Measurements from ENCODE around the gene GLP2R. TPM values are rescaled to one million over a fixed set of nuclear protein-coding genes. Genes with fewer than 3 reads are reported as not detected.
"Not testable (repeated sequence)": the region's sequence is repeated elsewhere in the genome, so short reads cannot be mapped to it uniquely, and the experiment has no call there.

Gene GLP2R, protein sequence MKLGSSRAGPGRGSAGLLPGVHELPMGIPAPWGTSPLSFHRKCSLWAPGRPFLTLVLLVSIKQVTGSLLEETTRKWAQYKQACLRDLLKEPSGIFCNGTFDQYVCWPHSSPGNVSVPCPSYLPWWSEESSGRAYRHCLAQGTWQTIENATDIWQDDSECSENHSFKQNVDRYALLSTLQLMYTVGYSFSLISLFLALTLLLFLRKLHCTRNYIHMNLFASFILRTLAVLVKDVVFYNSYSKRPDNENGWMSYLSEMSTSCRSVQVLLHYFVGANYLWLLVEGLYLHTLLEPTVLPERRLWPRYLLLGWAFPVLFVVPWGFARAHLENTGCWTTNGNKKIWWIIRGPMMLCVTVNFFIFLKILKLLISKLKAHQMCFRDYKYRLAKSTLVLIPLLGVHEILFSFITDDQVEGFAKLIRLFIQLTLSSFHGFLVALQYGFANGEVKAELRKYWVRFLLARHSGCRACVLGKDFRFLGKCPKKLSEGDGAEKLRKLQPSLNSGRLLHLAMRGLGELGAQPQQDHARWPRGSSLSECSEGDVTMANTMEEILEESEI
- total RNA-seq, result not detected in 2 replicates

DNA sequence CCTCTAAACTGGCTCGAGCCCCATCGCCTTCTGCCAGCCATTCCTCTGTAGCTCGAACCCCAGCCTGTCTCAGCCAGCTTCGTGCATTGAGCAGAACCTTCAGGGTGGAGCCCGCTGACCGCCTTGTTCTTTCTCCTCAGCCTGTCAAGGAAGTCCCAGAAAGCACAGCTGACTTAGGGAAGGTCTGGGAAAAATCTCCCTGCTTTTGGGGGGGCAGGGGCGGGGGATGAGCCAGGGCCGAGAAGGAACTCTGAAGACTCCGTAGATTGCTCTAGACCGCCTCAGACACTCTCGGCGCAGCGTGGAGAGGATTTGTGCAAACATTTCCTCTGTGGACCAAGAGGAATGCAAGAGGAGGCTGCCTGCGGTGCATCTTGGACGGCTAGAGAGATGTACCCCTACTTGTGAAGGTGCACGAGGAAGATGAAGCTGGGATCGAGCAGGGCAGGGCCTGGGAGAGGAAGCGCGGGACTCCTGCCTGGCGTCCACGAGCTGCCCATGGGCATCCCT lies at the start of gene GLP2R:
Gene GLP2R (plus strand): TSS at position 284 of the 510 bp plus-strand sequence. CDS start 140 bp downstream, at position 424.
- Mint-ChIP-seq H3K9me3 (peaks cover 3% of the 10 kb centered on the region), H3K36me3 (ENCODE audit: low read depth) (no peaks in the 10 kb centered on the region), H3K27ac (no peak within 1 kb of the TSS), H3K27me3 (peaks cover 5% of the 10 kb centered on the region), H3K4me3 (no peak within 1 kb of the TSS), H3K4me1 (no peaks in the 10 kb centered on the region)
- DNase-seq (no peak), ATAC-seq (ENCODE audit: low read depth) (no peak)
- intact Hi-C loops (cut with micrococcal nuclease), result no loop called here
- ChIA-PET POLR2A (no interaction called here), CTCF (no interaction called here)
- TF ChIP-seq, protein P1, sequence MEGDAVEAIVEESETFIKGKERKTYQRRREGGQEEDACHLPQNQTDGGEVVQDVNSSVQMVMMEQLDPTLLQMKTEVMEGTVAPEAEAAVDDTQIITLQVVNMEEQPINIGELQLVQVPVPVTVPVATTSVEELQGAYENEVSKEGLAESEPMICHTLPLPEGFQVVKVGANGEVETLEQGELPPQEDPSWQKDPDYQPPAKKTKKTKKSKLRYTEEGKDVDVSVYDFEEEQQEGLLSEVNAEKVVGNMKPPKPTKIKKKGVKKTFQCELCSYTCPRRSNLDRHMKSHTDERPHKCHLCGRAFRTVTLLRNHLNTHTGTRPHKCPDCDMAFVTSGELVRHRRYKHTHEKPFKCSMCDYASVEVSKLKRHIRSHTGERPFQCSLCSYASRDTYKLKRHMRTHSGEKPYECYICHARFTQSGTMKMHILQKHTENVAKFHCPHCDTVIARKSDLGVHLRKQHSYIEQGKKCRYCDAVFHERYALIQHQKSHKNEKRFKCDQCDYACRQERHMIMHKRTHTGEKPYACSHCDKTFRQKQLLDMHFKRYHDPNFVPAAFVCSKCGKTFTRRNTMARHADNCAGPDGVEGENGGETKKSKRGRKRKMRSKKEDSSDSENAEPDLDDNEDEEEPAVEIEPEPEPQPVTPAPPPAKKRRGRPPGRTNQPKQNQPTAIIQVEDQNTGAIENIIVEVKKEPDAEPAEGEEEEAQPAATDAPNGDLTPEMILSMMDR (IDR thresholded peaks at IDR 0.05), result no peak

DNA sequence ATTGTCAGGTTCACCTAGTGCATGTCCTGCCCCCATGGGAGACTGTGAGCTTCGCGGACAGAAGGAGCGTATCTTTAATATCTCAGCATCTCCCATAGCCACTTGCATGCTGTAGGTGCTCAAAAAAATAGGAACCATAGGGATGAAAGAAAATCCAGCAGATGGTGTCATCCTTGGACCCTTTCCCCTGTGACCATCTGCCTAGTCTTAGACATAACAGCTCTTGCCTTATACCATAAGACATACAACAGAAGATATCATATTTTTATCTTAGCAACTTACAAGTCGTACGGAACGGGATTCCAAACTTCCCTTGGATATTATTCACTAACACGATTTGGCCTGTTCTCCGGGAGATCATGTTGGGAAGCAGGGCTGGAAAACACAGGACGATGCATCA lies 48.8 kb upstream of the GLP2R start:
- no peak overlapping the region for H3K4me3 Mint-ChIP-seq
- no peak for DNase-seq
- ChIA-PET CTCF (no interaction called here), POLR2A (no interaction called here)
- H3K9me3 Mint-ChIP-seq, result no peaks in the 10 kb centered on the region
- TF ChIP-seq, protein P1 (IDR thresholded peaks at IDR 0.05), result no peak
- no peak for ATAC-seq (ENCODE audit: low read depth)
- peaks cover 4% of the 10 kb centered on the region for H3K27me3 Mint-ChIP-seq
- H3K36me3 Mint-ChIP-seq (ENCODE audit: low read depth), result no peaks in the 10 kb centered on the region
- intact Hi-C loops (cut with micrococcal nuclease), result no loop called here
- no peaks in the 10 kb centered on the region for H3K4me1 Mint-ChIP-seq
- no peak overlapping the region for H3K27ac Mint-ChIP-seq

DNA sequence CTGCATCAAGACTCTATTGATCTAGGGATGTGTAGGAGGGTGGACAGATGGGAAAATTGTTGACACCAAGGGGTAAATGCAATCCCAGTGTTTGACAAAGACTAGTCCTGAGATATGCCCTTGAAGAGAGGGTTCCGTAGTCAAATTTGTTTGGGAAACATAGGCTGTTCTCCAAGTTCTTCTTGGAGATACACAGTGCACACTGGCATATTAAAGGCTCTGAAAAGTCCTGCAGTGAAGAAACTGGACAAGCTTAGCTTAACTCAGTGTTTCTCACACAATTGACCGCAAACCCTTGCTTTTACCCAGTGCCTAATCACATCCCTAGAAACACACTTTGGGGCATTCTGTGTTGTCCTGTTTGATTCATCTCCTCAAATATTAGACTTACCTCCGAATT lies 45.2 kb upstream of the GLP2R start:
- H3K4me3 Mint-ChIP-seq, result no peak overlapping the region
- DNase-seq (no peak), ATAC-seq (ENCODE audit: low read depth) (no peak)
- peaks cover 8% of the 10 kb centered on the region for H3K27me3 Mint-ChIP-seq
- H3K36me3 Mint-ChIP-seq (ENCODE audit: low read depth), result no peaks in the 10 kb centered on the region
- CTCF ChIA-PET, result no interaction called here
- TF ChIP-seq, protein P1 (IDR thresholded peaks at IDR 0.05), result no peak
- POLR2A ChIA-PET, result no interaction called here
- no peaks in the 10 kb centered on the region for H3K9me3 Mint-ChIP-seq
- intact Hi-C loops (cut with micrococcal nuclease), result no loop called here
- H3K4me1 Mint-ChIP-seq, result no peaks in the 10 kb centered on the region
- no peak overlapping the region for H3K27ac Mint-ChIP-seq

DNA sequence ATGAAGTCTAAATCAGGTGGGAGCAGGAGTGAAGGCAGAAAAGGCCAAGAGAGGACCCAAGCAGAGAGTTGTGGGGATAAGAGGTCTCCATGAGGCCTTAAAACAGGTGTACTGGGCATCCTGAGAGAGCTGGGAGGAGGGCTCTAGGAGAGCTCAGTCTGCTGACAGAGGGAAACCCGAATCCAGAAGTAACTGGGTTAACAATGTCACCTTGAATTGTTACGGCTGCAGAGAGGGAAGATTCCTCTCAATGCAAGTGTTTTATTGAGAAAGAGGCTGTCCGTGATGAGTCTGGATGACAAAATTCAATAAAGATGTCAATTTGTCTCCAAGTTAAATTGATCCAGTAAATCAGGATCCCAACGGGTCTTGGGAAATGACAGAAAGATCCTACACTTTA lies 42.7 kb upstream of the GLP2R start:
- DNase-seq, result no peak
- ATAC-seq (ENCODE audit: low read depth), result no peak
- Mint-ChIP-seq H3K27ac (no peak overlapping the region), H3K9me3 (no peaks in the 10 kb centered on the region), H3K4me1 (no peaks in the 10 kb centered on the region), H3K36me3 (ENCODE audit: low read depth) (no peaks in the 10 kb centered on the region), H3K4me3 (no peak overlapping the region), H3K27me3 (peaks cover 8% of the 10 kb centered on the region)
- TF ChIP-seq, protein P1 (IDR thresholded peaks at IDR 0.05), result no peak
- CTCF ChIA-PET, result no interaction called here
- intact Hi-C loops (cut with micrococcal nuclease), result no loop called here
- POLR2A ChIA-PET, result no interaction called here

DNA sequence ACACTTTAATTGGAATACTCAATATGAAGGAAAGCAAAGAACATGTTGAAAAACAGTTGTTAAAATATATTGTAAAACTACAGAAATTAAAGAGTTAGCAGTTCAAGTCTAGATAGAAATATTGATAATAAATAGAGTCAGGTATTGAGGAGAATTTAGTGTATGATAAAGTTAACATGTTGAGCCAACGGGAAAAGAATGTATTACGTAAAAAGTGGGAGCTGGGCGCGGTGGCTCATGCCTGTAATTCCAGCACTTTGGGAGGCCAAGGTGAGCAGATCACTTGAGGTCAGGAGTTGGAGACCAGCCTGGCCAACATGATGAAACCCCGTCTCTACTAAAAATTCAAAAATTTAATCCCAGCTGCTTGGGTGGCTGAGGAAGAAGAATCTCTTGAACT lies 42.3 kb upstream of the GLP2R start:
- DNase-seq; H3K4me1 Mint-ChIP-seq; CTCF ChIA-PET; H3K27me3 Mint-ChIP-seq; H3K4me3 Mint-ChIP-seq; H3K27ac Mint-ChIP-seq; POLR2A ChIA-PET; H3K9me3 Mint-ChIP-seq; intact Hi-C loops (cut with micrococcal nuclease); H3K36me3 Mint-ChIP-seq (ENCODE audit: low read depth); ATAC-seq (ENCODE audit: low read depth): not testable (repeated sequence)

Data from activated B cell treated with CpG ODN at 0.5 μM for 24 hours (primary cell).